SK-N-SH treated with all-trans-retinoic acid at 6 μM for 48 hours (cell line): Measurements from ENCODE around the gene LILRB3.

Source experiments
- RARB ChIP-seq: fragments of 250-450 bp; sonication (Bioruptor Pico); IDR thresholded peaks from 2 replicates; pipeline ENCODE4 v1.8.0; 2021; ENCODE audit warnings: mild to moderate bottlenecking, moderate library complexity
- ZNF8 ChIP-seq: fragments of 450-650 bp; formaldehyde crosslinking; IDR thresholded peaks from 2 replicates; pipeline ENCODE4 v1.5.0; 2020; ENCODE audit warnings: mild to moderate bottlenecking, moderate library complexity
- TF ChIP-seq, protein P1 (sequence below): fragments of 250-450 bp; sonication (Bioruptor Pico); IDR thresholded peaks from 2 replicates; pipeline ENCODE4 v1.8.0; 2021; ENCODE audit warnings: low read depth, mild to moderate bottlenecking, moderate library complexity, borderline replicate concordance
- TF ChIP-seq, protein P2 (sequence below): fragments of 250-450 bp; sonication (Bioruptor Pico); IDR thresholded peaks from 2 replicates; pipeline ENCODE4 v1.5.0; 2020; ENCODE audit warnings: mild to moderate bottlenecking, moderate library complexity

DNA sequence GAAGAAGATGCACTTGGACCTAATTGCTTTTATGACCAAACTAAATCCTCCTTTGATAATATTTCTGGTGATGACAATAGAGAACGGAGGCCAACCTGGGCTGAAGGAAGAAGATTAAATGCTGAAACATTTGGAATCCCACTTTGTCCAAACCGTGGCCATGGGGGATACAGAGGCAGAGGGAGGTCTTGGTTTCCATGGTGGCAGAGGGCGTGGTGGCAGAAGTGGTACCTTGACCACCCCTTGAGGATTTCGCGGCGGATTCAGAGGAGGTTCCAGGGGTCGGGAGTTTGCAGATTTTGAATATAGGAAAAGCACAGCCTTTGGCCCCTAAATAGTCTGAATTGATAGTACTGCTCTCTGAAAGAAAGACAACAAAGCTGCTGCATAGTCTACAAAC is 7.2 kb upstream of the LILRB3 start:
- TF ChIP-seq, protein P1, sequence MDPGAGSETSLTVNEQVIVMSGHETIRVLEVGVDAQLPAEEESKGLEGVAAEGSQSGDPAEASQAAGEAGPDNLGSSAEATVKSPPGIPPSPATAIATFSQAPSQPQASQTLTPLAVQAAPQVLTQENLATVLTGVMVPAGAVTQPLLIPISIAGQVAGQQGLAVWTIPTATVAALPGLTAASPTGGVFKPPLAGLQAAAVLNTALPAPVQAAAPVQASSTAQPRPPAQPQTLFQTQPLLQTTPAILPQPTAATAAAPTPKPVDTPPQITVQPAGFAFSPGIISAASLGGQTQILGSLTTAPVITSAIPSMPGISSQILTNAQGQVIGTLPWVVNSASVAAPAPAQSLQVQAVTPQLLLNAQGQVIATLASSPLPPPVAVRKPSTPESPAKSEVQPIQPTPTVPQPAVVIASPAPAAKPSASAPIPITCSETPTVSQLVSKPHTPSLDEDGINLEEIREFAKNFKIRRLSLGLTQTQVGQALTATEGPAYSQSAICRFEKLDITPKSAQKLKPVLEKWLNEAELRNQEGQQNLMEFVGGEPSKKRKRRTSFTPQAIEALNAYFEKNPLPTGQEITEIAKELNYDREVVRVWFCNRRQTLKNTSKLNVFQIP (CRISPR knock-in tag), result no peak
- no peak for TF ChIP-seq RARB (CRISPR knock-in tag)
- TF ChIP-seq, protein P2, sequence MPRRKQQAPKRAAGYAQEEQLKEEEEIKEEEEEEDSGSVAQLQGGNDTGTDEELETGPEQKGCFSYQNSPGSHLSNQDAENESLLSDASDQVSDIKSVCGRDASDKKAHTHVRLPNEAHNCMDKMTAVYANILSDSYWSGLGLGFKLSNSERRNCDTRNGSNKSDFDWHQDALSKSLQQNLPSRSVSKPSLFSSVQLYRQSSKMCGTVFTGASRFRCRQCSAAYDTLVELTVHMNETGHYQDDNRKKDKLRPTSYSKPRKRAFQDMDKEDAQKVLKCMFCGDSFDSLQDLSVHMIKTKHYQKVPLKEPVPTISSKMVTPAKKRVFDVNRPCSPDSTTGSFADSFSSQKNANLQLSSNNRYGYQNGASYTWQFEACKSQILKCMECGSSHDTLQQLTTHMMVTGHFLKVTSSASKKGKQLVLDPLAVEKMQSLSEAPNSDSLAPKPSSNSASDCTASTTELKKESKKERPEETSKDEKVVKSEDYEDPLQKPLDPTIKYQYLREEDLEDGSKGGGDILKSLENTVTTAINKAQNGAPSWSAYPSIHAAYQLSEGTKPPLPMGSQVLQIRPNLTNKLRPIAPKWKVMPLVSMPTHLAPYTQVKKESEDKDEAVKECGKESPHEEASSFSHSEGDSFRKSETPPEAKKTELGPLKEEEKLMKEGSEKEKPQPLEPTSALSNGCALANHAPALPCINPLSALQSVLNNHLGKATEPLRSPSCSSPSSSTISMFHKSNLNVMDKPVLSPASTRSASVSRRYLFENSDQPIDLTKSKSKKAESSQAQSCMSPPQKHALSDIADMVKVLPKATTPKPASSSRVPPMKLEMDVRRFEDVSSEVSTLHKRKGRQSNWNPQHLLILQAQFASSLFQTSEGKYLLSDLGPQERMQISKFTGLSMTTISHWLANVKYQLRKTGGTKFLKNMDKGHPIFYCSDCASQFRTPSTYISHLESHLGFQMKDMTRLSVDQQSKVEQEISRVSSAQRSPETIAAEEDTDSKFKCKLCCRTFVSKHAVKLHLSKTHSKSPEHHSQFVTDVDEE (CRISPR knock-in tag), result no peak
- TF ChIP-seq ZNF8, result no peak
